Left renal cortex interstitium (tissue), 4 donors: ENCODE data around the gene COL4A1. TPM values are rescaled to one million over a fixed set of nuclear protein-coding genes. Genes with fewer than 3 reads are reported as not detected.

Experiments
- DNase-seq, 4 donors: peaks; one replicate each; pipeline ENCODE4 v3.0.0-alpha.2; 2013; ENCODE audit warnings: low read depth in 4 of 4, low spot score in 2 of 4, missing footprints in 1 of 4
- polyA plus RNA-seq, 4 donors: library from polyadenylated mRNA; unstranded; fragments of 120-200 nt; gene quantifications; one replicate each; pipeline ENCODE4 v1.2.1, GENCODE V29; 2013; ENCODE audit not compliant: insufficient read length in 4 of 4

Gene COL4A1
- polyA plus RNA-seq, 4 donors: 518 to 626 (median 569) TPM

GRCh38 chr13:110245416-110245899 lies 61.5 kb downstream of the COL4A1 start:
- DNase-seq: no peak

- no peak for DNase-seq
These were observed 62.0 kb downstream of the COL4A1 start for GRCh38 chr13:110244976-110245375.

GRCh38 chr13:110244071-110244830 lies 62.7 kb downstream of the COL4A1 start:
- DNase-seq: no peak

- no peak for DNase-seq
These were observed 64.3 kb downstream of the COL4A1 start for GRCh38 chr13:110242615-110243014.

GRCh38 chr13:110240943-110241342 lies 66.0 kb downstream of the COL4A1 start:
- no peak for DNase-seq

- no peak for DNase-seq
These were observed 66.6 kb downstream of the COL4A1 start for GRCh38 chr13:110240352-110240751.

- no peak for DNase-seq
These were observed 67.5 kb downstream of the COL4A1 start for GRCh38 chr13:110239280-110240125.

GRCh38 chr13:110238818-110239195 lies 68.2 kb downstream of the COL4A1 start:
- no peak for DNase-seq

GRCh38 chr13:110237875-110238817 lies 68.8 kb downstream of the COL4A1 start:
- DNase-seq: no peak

GRCh38 chr13:110236831-110237261 lies 70.1 kb downstream of the COL4A1 start:
- DNase-seq: no peak

- DNase-seq: no peak
These were observed 70.5 kb downstream of the COL4A1 start for GRCh38 chr13:110236431-110236830.

GRCh38 chr13:110234532-110234931 lies 72.4 kb downstream of the COL4A1 start:
- DNase-seq: no peak

GRCh38 chr13:110233951-110234280 lies 73.0 kb downstream of the COL4A1 start:
- no peak for DNase-seq

- DNase-seq: no peak
These were observed 73.6 kb downstream of the COL4A1 start for GRCh38 chr13:110233181-110233950.

GRCh38 chr13:110232756-110233155 lies 74.2 kb downstream of the COL4A1 start:
- no peak for DNase-seq

- no peak for DNase-seq
These were observed 74.8 kb downstream of the COL4A1 start for GRCh38 chr13:110232142-110232541.

GRCh38 chr13:110231348-110232047 lies 75.5 kb downstream of the COL4A1 start:
- DNase-seq: no peak

- no peak for DNase-seq
These were observed 76.2 kb downstream of the COL4A1 start for GRCh38 chr13:110230661-110231347.
